HEK293 (cell line): Measurements from ENCODE around the gene ZNF32.

Source experiments
- CTCF ChIA-PET: fragments of 350-600 bp; formaldehyde crosslinking; extraction: SDS; loops from one replicate; lab custom pipeline; 2021; ENCODE audit warnings: antibody characterized with exemption; lab: Yijun Ruan, JAX
- POLR2A ChIA-PET: fragments of 300-600 bp; formaldehyde crosslinking; extraction: SDS; loops from one replicate; lab custom pipeline; 2020; ENCODE audit warnings: antibody characterized with exemption, inconsistent platforms; lab: Yijun Ruan, JAX
- H3K27ac ChIP-seq: fragments of 200-500 bp; sonication (Bioruptor generic); 2 replicates; pipeline ENCODE4 v1.5.1; 2014; ENCODE audit warnings: low read depth, low read length, control low read depth, inconsistent platforms; ENCODE audit errors: extremely low read depth
- H3K36me3 ChIP-seq, 2 experiments: fragments of 200-500 bp in 1 of 2; sonication (Bioruptor generic) in 1 of 2; 1 replicate in 1 of 2; 2 replicates in 1 of 2; pipeline ENCODE4 v1.5.1; 2014 to 2017; ENCODE audit warnings: inconsistent platforms in 2 of 2, low read length in 2 of 2; ENCODE audit not compliant: control insufficient read depth in 2 of 2, insufficient read depth in 1 of 2
- H3K4me1 ChIP-seq: fragments of 200-500 bp; sonication (Bioruptor generic); 2 replicates; pipeline ENCODE4 v1.5.1; 2014; ENCODE audit warnings: mild to moderate bottlenecking, low read length, inconsistent platforms; ENCODE audit not compliant: control insufficient read depth, insufficient read depth
- H3K4me3 ChIP-seq: 2 replicates; pipeline ENCODE4 v1.5.1; 2011; ENCODE audit warnings: low read depth, mild to moderate bottlenecking, control low read depth, low read length, moderate library complexity
- H3K9me3 ChIP-seq: fragments of 200-500 bp; sonication (Bioruptor generic); 2 replicates; pipeline ENCODE4 v1.5.1; 2014; ENCODE audit warnings: low read depth, low read length, inconsistent platforms; ENCODE audit not compliant: control insufficient read depth, insufficient read depth
- SALL2 ChIP-seq: fragments of 450-650 bp; formaldehyde crosslinking; IDR thresholded peaks from 2 replicates; pipeline ENCODE4 v1.5.0; 2017; ENCODE audit warnings: missing biosample characterization, mild to moderate bottlenecking, missing genetic modification characterization, borderline replicate concordance
- SP7 ChIP-seq: fragments of 450-650 bp; formaldehyde crosslinking; IDR thresholded peaks from 2 replicates; pipeline ENCODE4 v1.5.1; 2016; ENCODE audit warnings: missing biosample characterization, missing genetic modification characterization
- YY1 ChIP-seq: fragments of 450-650 bp; formaldehyde crosslinking; IDR thresholded peaks from 2 replicates; pipeline ENCODE4 v1.5.1; 2018; ENCODE audit warnings: missing biosample characterization, missing genetic modification characterization
- ZBTB1 ChIP-seq: fragments of 450-650 bp; formaldehyde crosslinking; IDR thresholded peaks from 2 replicates; pipeline ENCODE4 v1.5.1; 2016; ENCODE audit warnings: missing biosample characterization, missing genetic modification characterization
- ZBTB26 ChIP-seq: fragments of 450-650 bp; formaldehyde crosslinking; optimal IDR thresholded peaks from 2 replicates; pipeline ENCODE3; 2016; ENCODE audit warnings: missing biosample characterization, mild to moderate bottlenecking, missing genetic modification characterization
- ZNF121 ChIP-seq: fragments of 450-650 bp; formaldehyde crosslinking; IDR thresholded peaks from 2 replicates; pipeline ENCODE4 v1.5.1; 2016; ENCODE audit warnings: missing biosample characterization, missing genetic modification characterization
- ZNF175 ChIP-seq: fragments of 450-650 bp; formaldehyde crosslinking; IDR thresholded peaks from 2 replicates; pipeline ENCODE4 v1.5.1; 2016; ENCODE audit warnings: missing biosample characterization, missing genetic modification characterization
- ZNF2 ChIP-seq: fragments of 450-650 bp; formaldehyde crosslinking; IDR thresholded peaks from 2 replicates; pipeline ENCODE4 v1.5.1; 2016; ENCODE audit warnings: missing biosample characterization, missing genetic modification characterization
- ZNF23 ChIP-seq: fragments of 450-650 bp; formaldehyde crosslinking; IDR thresholded peaks from 2 replicates; pipeline ENCODE4 v1.5.1; 2016; ENCODE audit warnings: missing biosample characterization, missing genetic modification characterization, borderline replicate concordance
- ZNF341 ChIP-seq: fragments of 450-650 bp; formaldehyde crosslinking; IDR thresholded peaks from 2 replicates; pipeline ENCODE4; 2016; ENCODE audit warnings: low read depth, missing biosample characterization, missing genetic modification characterization
- ZNF366 ChIP-seq: fragments of 450-650 bp; formaldehyde crosslinking; conservative IDR thresholded peaks from 2 replicates; pipeline ENCODE4 v1.5.1; 2016; ENCODE audit warnings: missing biosample characterization, missing genetic modification characterization
- ZNF37A ChIP-seq: fragments of 450-650 bp; IDR thresholded peaks from 2 replicates; pipeline ENCODE4 v1.5.1; 2018; ENCODE audit warnings: missing biosample characterization, missing genetic modification characterization
- ZNF426 ChIP-seq: fragments of 450-650 bp; formaldehyde crosslinking; IDR thresholded peaks from 2 replicates; pipeline ENCODE4 v1.5.1; 2017; ENCODE audit warnings: missing biosample characterization, missing genetic modification characterization, mild to moderate bottlenecking, inconsistent platforms, moderate library complexity
- ZNF521 ChIP-seq: fragments of 450-650 bp; formaldehyde crosslinking; IDR thresholded peaks from 2 replicates; pipeline ENCODE4 v1.5.1; 2017; ENCODE audit warnings: missing biosample characterization, mild to moderate bottlenecking, missing genetic modification characterization
- ZNF529 ChIP-seq: fragments of 450-650 bp; formaldehyde crosslinking; IDR thresholded peaks from 2 replicates; pipeline ENCODE4 v1.5.1; 2017; ENCODE audit warnings: missing genetic modification characterization, missing biosample characterization; ENCODE audit not compliant: insufficient replicate concordance
- ZNF530 ChIP-seq: fragments of 450-650 bp; formaldehyde crosslinking; IDR thresholded peaks from 2 replicates; pipeline ENCODE4 v1.5.1; 2016; ENCODE audit warnings: low read depth, missing biosample characterization, missing genetic modification characterization
- ZNF549 ChIP-seq: fragments of 450-650 bp; IDR thresholded peaks from 2 replicates; pipeline ENCODE4 v1.5.1; 2018; ENCODE audit warnings: missing biosample characterization, missing genetic modification characterization, mild to moderate bottlenecking, inconsistent platforms, moderate library complexity
- ZNF555 ChIP-seq: fragments of 450-650 bp; formaldehyde crosslinking; conservative IDR thresholded peaks from 2 replicates; pipeline ENCODE4 v1.5.1; 2017; ENCODE audit warnings: missing biosample characterization, mild to moderate bottlenecking, missing genetic modification characterization, inconsistent platforms
- ZNF561 ChIP-seq: fragments of 450-650 bp; IDR thresholded peaks from 2 replicates; pipeline ENCODE4 v1.5.1; 2018; ENCODE audit warnings: missing biosample characterization, missing genetic modification characterization, borderline replicate concordance
- ZNF677 ChIP-seq: fragments of 450-650 bp; IDR thresholded peaks from 2 replicates; pipeline ENCODE4 v1.5.0; 2018; ENCODE audit warnings: missing biosample characterization, mild to moderate bottlenecking, missing genetic modification characterization, moderate library complexity
- ZNF768 ChIP-seq: fragments of 450-650 bp; formaldehyde crosslinking; IDR thresholded peaks from 2 replicates; pipeline ENCODE4 v1.5.1; 2018; ENCODE audit warnings: missing biosample characterization, mild to moderate bottlenecking, missing genetic modification characterization
- TF ChIP-seq, protein P1 (sequence below): fragments of 450-650 bp; formaldehyde crosslinking; IDR thresholded peaks from 2 replicates; pipeline ENCODE4 v1.5.1; 2016; ENCODE audit warnings: missing biosample characterization, missing genetic modification characterization
- TF ChIP-seq, protein P2 (sequence below): fragments of 450-650 bp; formaldehyde crosslinking; IDR thresholded peaks from 2 replicates; pipeline ENCODE4 v1.5.1; 2016; ENCODE audit warnings: missing biosample characterization, missing genetic modification characterization
- TF ChIP-seq, protein P3 (sequence below): fragments of 450-650 bp; formaldehyde crosslinking; IDR thresholded peaks from 2 replicates; pipeline ENCODE4 v1.5.1; 2016; ENCODE audit warnings: missing biosample characterization, missing genetic modification characterization
- TF ChIP-seq, protein P4 (sequence below): sonication (generic); formaldehyde crosslinking; IDR thresholded peaks from 2 replicates; pipeline ENCODE4 v1.8.1; 2022; ENCODE audit warnings: mild to moderate bottlenecking, moderate library complexity, missing genetic modification reagents

The ZNF32 gene

GRCh38 chr10:43669386-43669785, 20.7 kb upstream of the ZNF32 start:
- no peak overlapping the region for H3K27ac ChIP-seq
- H3K4me3 ChIP-seq: no peak overlapping the region
- no peaks in the 10 kb centered on the region for H3K36me3 ChIP-seq
- H3K9me3 ChIP-seq: no peaks in the 10 kb centered on the region
- POLR2A ChIA-PET: no interaction called here
- no peaks in the 10 kb centered on the region for H3K4me1 ChIP-seq
- no peak for TF ChIP-seq ZNF121 (tag by site-specific recombination)
- TF ChIP-seq ZNF529 (tag by site-specific recombination): no peak
- TF ChIP-seq, protein P1, sequence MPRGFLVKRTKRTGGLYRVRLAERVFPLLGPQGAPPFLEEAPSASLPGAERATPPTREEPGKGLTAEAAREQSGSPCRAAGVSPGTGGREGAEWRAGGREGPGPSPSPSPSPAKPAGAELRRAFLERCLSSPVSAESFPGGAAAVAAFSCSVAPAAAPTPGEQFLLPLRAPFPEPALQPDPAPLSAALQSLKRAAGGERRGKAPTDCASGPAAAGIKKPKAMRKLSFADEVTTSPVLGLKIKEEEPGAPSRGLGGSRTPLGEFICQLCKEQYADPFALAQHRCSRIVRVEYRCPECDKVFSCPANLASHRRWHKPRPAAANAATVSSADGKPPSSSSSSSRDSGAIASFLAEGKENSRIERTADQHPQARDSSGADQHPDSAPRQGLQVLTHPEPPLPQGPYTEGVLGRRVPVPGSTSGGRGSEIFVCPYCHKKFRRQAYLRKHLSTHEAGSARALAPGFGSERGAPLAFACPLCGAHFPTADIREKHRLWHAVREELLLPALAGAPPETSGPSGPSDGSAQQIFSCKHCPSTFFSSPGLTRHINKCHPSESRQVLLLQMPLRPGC (tag by site-specific recombination): no peak
- TF ChIP-seq ZNF549 (tag by site-specific recombination): no peak
- no peak for TF ChIP-seq ZNF23 (tag by site-specific recombination)
- TF ChIP-seq ZNF426 (tag by site-specific recombination): no peak
- TF ChIP-seq ZNF555 (tag by site-specific recombination): no peak
- TF ChIP-seq ZNF521 (tag by site-specific recombination): no peak
- no peak for TF ChIP-seq SALL2 (tag by site-specific recombination)
- TF ChIP-seq, protein P2, sequence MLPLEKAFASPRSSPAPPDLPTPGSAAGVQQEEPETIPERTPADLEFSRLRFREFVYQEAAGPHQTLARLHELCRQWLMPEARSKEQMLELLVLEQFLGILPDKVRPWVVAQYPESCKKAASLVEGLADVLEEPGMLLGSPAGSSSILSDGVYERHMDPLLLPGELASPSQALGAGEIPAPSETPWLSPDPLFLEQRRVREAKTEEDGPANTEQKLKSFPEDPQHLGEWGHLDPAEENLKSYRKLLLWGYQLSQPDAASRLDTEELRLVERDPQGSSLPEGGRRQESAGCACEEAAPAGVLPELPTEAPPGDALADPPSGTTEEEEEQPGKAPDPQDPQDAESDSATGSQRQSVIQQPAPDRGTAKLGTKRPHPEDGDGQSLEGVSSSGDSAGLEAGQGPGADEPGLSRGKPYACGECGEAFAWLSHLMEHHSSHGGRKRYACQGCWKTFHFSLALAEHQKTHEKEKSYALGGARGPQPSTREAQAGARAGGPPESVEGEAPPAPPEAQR: no peak
- no peak for TF ChIP-seq SP7 (tag by site-specific recombination)
- no peak for TF ChIP-seq ZNF530 (tag by site-specific recombination)
- CTCF ChIA-PET: interaction anchor here (0.6 to 2.2 kb wide), 3 partner anchors 20 to 1189 kb away, joined by 3 to 8 read pairs (median 4); no protein-coding TSS in a partner anchor

GRCh38 chr10:43667761-43668386, 19.2 kb upstream of the ZNF32 start:
- no peaks in the 10 kb centered on the region for H3K9me3 ChIP-seq
- H3K4me3 ChIP-seq: no peak overlapping the region
- CTCF ChIA-PET: no interaction called here
- no peaks in the 10 kb centered on the region for H3K4me1 ChIP-seq
- H3K27ac ChIP-seq: no peak overlapping the region
- POLR2A ChIA-PET: no interaction called here
- no peaks in the 10 kb centered on the region for H3K36me3 ChIP-seq
- no peak for TF ChIP-seq ZNF768 (tag by site-specific recombination)
- TF ChIP-seq ZNF366: no peak
- TF ChIP-seq ZNF121 (tag by site-specific recombination): no peak
- TF ChIP-seq, all 188 proteins: peak for 0

DNA sequence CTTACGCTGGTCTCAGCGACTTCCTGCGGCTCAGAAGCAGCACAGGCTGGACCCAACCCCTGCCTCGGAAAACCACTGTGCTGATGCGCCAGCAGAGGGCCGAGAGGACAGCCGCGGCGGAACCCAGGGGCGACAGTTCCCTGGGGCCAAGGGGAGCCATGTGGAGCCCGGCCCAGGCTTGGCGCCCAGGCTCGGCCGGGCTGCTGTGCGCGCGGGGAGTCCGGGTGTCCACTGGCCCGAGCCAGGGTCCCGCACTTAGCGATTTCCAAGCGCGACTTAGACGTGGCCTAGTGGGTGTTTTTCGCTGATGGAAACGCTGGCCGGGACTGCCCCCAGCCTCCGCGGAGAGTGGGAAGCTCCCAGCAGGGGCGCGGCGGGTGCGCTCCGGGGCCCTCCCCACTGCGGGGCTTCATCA, 18.6 kb upstream of the ZNF32 start:
- CTCF ChIA-PET: no interaction called here
- no peak for TF ChIP-seq ZNF37A (tag by site-specific recombination)
- no peak for TF ChIP-seq ZBTB1 (tag by site-specific recombination)
- TF ChIP-seq, protein P3, sequence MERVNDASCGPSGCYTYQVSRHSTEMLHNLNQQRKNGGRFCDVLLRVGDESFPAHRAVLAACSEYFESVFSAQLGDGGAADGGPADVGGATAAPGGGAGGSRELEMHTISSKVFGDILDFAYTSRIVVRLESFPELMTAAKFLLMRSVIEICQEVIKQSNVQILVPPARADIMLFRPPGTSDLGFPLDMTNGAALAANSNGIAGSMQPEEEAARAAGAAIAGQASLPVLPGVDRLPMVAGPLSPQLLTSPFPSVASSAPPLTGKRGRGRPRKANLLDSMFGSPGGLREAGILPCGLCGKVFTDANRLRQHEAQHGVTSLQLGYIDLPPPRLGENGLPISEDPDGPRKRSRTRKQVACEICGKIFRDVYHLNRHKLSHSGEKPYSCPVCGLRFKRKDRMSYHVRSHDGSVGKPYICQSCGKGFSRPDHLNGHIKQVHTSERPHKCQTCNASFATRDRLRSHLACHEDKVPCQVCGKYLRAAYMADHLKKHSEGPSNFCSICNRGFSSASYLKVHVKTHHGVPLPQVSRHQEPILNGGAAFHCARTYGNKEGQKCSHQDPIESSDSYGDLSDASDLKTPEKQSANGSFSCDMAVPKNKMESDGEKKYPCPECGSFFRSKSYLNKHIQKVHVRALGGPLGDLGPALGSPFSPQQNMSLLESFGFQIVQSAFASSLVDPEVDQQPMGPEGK (tag by site-specific recombination): no peak
- no peak for TF ChIP-seq ZNF341 (tag by site-specific recombination)
- TF ChIP-seq ZBTB26 (tag by site-specific recombination): no peak
- no peak for TF ChIP-seq ZNF561 (tag by site-specific recombination)
- no peak for TF ChIP-seq ZNF2 (tag by site-specific recombination)
- no peak for TF ChIP-seq YY1 (tag by site-specific recombination)
- TF ChIP-seq, protein P4, sequence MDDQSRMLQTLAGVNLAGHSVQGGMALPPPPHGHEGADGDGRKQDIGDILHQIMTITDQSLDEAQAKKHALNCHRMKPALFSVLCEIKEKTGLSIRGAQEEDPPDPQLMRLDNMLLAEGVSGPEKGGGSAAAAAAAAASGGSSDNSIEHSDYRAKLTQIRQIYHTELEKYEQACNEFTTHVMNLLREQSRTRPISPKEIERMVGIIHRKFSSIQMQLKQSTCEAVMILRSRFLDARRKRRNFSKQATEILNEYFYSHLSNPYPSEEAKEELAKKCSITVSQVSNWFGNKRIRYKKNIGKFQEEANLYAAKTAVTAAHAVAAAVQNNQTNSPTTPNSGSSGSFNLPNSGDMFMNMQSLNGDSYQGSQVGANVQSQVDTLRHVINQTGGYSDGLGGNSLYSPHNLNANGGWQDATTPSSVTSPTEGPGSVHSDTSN (CRISPR knock-in tag): no peak
- TF ChIP-seq ZNF677 (tag by site-specific recombination): no peak
- no peak for TF ChIP-seq ZNF175
- no peak for TF ChIP-seq ZNF23 (tag by site-specific recombination)

More for the DNA sequence above, 18.6 kb upstream of the ZNF32 start:
- H3K4me3 ChIP-seq: no peak overlapping the region
- H3K4me1 ChIP-seq: no peaks in the 10 kb centered on the region
- no peaks in the 10 kb centered on the region for H3K36me3 ChIP-seq
- no peaks in the 10 kb centered on the region for H3K9me3 ChIP-seq
- no peak overlapping the region for H3K27ac ChIP-seq
- POLR2A ChIA-PET: no interaction called here
